Aorta (tissue), 5 donors: ENCODE measurements around the gene CLDND1. TPM values are rescaled to one million over a fixed set of nuclear protein-coding genes. Genes with fewer than 3 reads are reported as not detected.

Experiments
- ATAC-seq: fragments of 200-7000 bp; cut with Tn5 transposase; one replicate; pipeline ENCODE4 v1.9.1; 2022; ENCODE audit warnings: moderate library complexity; ENCODE audit not compliant: low FRiP score
- DNase-seq, 2 donors: peaks; one replicate each; pipeline ENCODE4 v3.0.0-alpha.2; 2020
- H3K27ac ChIP-seq, 2 donors: one replicate each; pipeline ENCODE4 v1.5.1; 2013; ENCODE audit warnings: low read length in 2 of 2, mild to moderate bottlenecking in 2 of 2, moderate library complexity in 2 of 2, control low read depth in 1 of 2, inconsistent platforms in 1 of 2, low read depth in 1 of 2
- H3K27me3 ChIP-seq, 2 donors: one replicate each; pipeline ENCODE4 v1.6.1; 2013; ENCODE audit warnings: control low read depth in 1 of 2, low read length in 1 of 2, mild to moderate bottlenecking in 1 of 2, moderate library complexity in 1 of 2; ENCODE audit not compliant: insufficient read depth in 2 of 2, control insufficient read depth in 1 of 2
- H3K36me3 ChIP-seq, 2 donors: one replicate each; pipeline ENCODE4 v1.6.1; 2013; ENCODE audit warnings: control low read depth in 1 of 2, low read length in 1 of 2, mild to moderate bottlenecking in 1 of 2; ENCODE audit not compliant: insufficient read depth in 2 of 2, control insufficient read depth in 1 of 2
- H3K4me1 ChIP-seq, 2 donors: one replicate each; pipeline ENCODE4 v1.6.1; 2013; ENCODE audit warnings: low read length in 2 of 2, control low read depth in 1 of 2, mild to moderate bottlenecking in 1 of 2, moderate library complexity in 1 of 2; ENCODE audit not compliant: insufficient read depth in 2 of 2, control insufficient read depth in 1 of 2
- H3K4me3 ChIP-seq, 2 donors: one replicate each; pipeline ENCODE4 v1.5.1; 2013; ENCODE audit warnings: low read length in 2 of 2, control low read depth in 1 of 2, mild to moderate bottlenecking in 1 of 2
- H3K9me3 ChIP-seq: one replicate; pipeline ENCODE4 v1.6.1; 2013; ENCODE audit warnings: mild to moderate bottlenecking, low read length; ENCODE audit not compliant: control insufficient read depth
- WGBS, 2 donors: extraction: QIAGEN DNeasy Blood & Tissue Kit; methylation state at CpG; one replicate each; pipeline ENCODE4 v1.1.7; 2013; 5-methylcytosine and 5-hydroxymethylcytosine counted together
- intact Hi-C, 2 donors: fragments of 100-400 bp; cut with DNase I; formaldehyde crosslinking; loops; one replicate each; pipeline versions ENCODE4 v1.14.2 to v1.15.0; 2022
- polyA plus RNA-seq, 2 donors: library from polyadenylated mRNA; stranded (reverse); fragments of 200-250 nt; gene quantifications; one replicate each; pipeline ENCODE4 v1.2.3, GENCODE V29; 2013
- total RNA-seq, 2 donors: library from RNA; stranded (reverse); fragmentation: NEBNext Ultra II Directional; extraction: Animal tissue kit (Norgen Biotek cat#: 25700); gene quantifications; one replicate each; pipeline ENCODE4 v1.2.1, GENCODE V29; 2021
- donor health status: healthy with polysubstance abuse.
- donor health status: Bipolar disorder and iron deficiency.
- donor health status: DM: no; HTN: no; CAD: no.
- donor health status: DM: no; HTN: no; CAD: no.
- donor health status: DM: yes; HTN: yes; CAD: no.

The CLDND1 gene
- total and polyA plus RNA-seq, 4 donors = 106 to 132 (median 113) TPM

GRCh38 chr3:98540346-98540745 is 17.6 kb upstream of the CLDND1 start:
- intact Hi-C loops = no loop called here
- ATAC-seq = no peak
- H3K27ac ChIP-seq = no peak overlapping the region

DNA sequence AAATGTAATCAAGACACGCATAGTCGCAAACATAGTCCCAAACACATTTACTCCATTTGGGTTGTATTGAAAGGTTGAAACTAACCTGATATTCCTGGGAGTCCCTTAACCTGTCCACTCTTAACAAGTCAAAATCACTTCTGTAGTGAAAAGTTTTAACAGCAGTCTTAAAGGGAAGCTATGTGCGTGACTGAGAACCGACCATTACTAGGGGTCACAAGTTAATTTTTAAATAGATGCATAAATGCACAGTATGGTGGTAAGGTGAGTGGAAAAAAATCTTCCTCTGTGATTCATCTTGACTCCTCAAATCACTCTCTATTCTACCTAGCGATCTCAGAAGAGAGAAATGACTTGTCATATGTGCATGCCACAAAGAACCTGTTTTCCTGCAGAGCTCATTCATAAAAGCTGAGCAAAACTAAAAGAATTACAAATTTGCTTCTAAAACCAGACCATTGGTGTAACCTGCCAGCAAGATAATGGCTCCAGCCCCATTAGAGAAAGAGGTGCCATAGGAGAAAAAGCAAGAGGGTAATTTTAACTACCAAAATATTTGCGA is 13.8 kb upstream of the CLDND1 start:
- Histone ChIP-seq H3K27ac (no peak overlapping the region), H3K4me1 (no peaks in the 10 kb centered on the region), H3K36me3 (no peaks in the 10 kb centered on the region), H3K4me3 (no peak overlapping the region), H3K27me3 (no peaks in the 10 kb centered on the region), H3K9me3 (no peaks in the 10 kb centered on the region)
- ATAC-seq (no peak), DNase-seq (no peak)
- intact Hi-C loops = no loop called here
- WGBS, 2 donors = 85 to 87% methylated on average over 6 of the region's 6 CpGs

More at GRCh38 chr3:98540346-98540745, 17.6 kb upstream of the CLDND1 start:
- Histone ChIP-seq H3K36me3 (no peaks in the 10 kb centered on the region), H3K4me3 (no peak overlapping the region), H3K4me1 (no peaks in the 10 kb centered on the region), H3K9me3 (no peaks in the 10 kb centered on the region), H3K27me3 (no peaks in the 10 kb centered on the region)
- WGBS, 2 donors = 80 to 83% methylated on average over 3 of the region's 3 CpGs
- no peak for DNase-seq

- intact Hi-C loops = no loop called here
- Histone ChIP-seq H3K27me3 (no peaks in the 10 kb centered on the region), H3K36me3 (no peaks in the 10 kb centered on the region), H3K27ac (no peak overlapping the region), H3K4me1 (no peaks in the 10 kb centered on the region), H3K4me3 (no peak overlapping the region), H3K9me3 (no peaks in the 10 kb centered on the region)
- WGBS, 2 donors = 87 to 95% methylated on average over 1 of the region's 1 CpG
- no peak for DNase-seq
- no peak for ATAC-seq
These were observed 12.0 kb upstream of the CLDND1 start for GRCh38 chr3:98534734-98535133.

- no peaks in the 10 kb centered on the region for H3K9me3 ChIP-seq
- DNase-seq (no peak), ATAC-seq (no peak)
- intact Hi-C loops = no loop called here
- no peaks in the 10 kb centered on the region for H3K4me1 ChIP-seq
- H3K27ac ChIP-seq = no peak overlapping the region
- no peak overlapping the region for H3K4me3 ChIP-seq
- no peaks in the 10 kb centered on the region for H3K36me3 ChIP-seq
- no peaks in the 10 kb centered on the region for H3K27me3 ChIP-seq
- WGBS, 2 donors = 94% methylated on average over 2 of the region's 2 CpGs
These were observed 11.5 kb upstream of the CLDND1 start for GRCh38 chr3:98534168-98534567.

DNA sequence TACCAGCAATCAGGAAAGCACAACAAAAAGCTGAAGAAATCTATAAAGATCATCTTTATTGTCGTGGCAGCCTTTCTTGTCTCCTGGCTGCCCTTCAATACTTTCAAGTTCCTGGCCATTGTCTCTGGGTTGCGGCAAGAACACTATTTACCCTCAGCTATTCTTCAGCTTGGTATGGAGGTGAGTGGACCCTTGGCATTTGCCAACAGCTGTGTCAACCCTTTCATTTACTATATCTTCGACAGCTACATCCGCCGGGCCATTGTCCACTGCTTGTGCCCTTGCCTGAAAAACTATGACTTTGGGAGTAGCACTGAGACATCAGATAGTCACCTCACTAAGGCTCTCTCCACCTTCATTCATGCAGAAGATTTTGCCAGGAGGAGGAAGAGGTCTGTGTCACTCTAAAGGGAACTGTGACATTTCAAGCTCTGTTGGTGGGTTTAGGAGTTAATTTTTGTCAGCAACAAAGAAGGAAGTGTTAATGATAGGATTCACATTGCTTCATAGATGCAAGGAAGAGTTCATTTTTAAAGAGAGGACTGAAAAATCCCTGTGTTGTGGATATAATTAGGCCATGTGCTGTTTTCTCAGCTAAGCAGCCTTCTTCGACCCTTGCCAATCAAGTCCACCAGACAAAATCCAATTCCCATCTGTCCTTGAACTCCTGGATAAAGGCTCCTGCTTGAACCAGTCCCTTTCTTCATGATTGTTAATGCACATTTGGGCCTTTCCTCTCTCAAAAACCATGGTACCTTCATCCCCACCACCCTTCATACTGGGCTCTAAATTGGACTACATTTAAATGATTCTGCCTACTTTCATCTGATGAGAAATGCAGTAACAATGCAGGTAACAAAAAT is 10.2 kb upstream of the CLDND1 start:
- DNase-seq (no peak), ATAC-seq (no peak)
- no peaks in the 10 kb centered on the region for H3K9me3 ChIP-seq
- no peaks in the 10 kb centered on the region for H3K36me3 ChIP-seq
- H3K27ac ChIP-seq = no peak overlapping the region
- H3K27me3 ChIP-seq = no peaks in the 10 kb centered on the region
- H3K4me3 ChIP-seq = no peak overlapping the region
- H3K4me1 ChIP-seq = no peaks in the 10 kb centered on the region
- intact Hi-C loops = no loop called here
- whole genome bisulfite sequencing, 2 donors = 89 to 90% methylated on average over 6 of the region's 6 CpGs

- H3K4me1 ChIP-seq = no peaks in the 10 kb centered on the region
- H3K27ac ChIP-seq = no peak overlapping the region
- H3K27me3 ChIP-seq = no peaks in the 10 kb centered on the region
- intact Hi-C loops = no loop called here
- DNase-seq (no peak), ATAC-seq (no peak)
- H3K9me3 ChIP-seq = no peaks in the 10 kb centered on the region
- H3K36me3 ChIP-seq = no peaks in the 10 kb centered on the region
- no peak overlapping the region for H3K4me3 ChIP-seq
- 85 to 94% methylated on average over 5 of the region's 5 CpGs for WGBS, 2 donors
These were observed 9.6 kb upstream of the CLDND1 start for GRCh38 chr3:98532275-98532637.

- WGBS, 2 donors = 71 to 75% methylated on average over 7 of the region's 7 CpGs
- Histone ChIP-seq H3K36me3 (no peaks in the 10 kb centered on the region), H3K27ac (no peak within 1 kb of the TSS), H3K4me1 (no peaks in the 10 kb centered on the region), H3K27me3 (no peaks in the 10 kb centered on the region), H3K9me3 (no peaks in the 10 kb centered on the region), H3K4me3 (no peak within 1 kb of the TSS)
- intact Hi-C loops = no loop called here
- DNase-seq (no peak), ATAC-seq (no peak)
These were observed 9.0 kb upstream of the CLDND1 start, which contains the start of gene GPR15 for GRCh38 chr3:98531622-98532274. TSS of gene GPR15 (plus strand) at chr3:98531978. CDS start at chr3:98532034, 56 bp downstream.

DNA sequence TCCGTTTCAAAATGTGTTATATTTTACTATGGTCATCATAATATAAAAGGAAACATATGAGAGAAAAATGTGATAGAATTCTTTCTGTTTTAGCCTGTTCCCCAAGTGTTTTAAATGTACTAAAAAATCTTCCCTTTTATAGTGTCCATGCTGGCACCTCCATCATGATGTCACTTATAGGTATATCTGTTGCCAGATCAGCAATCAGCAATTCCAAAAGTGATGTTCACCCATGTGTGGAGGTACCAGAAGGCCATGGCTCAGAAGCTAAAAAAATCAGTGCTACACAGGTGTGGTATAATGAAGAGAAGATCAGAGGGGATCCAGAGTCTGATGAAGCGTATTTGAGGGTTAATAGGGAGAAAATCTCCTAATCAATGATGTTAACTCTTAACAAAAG is 8.0 kb upstream of the CLDND1 start:
- Histone ChIP-seq H3K27ac (no peak overlapping the region), H3K4me1 (no peaks in the 10 kb centered on the region), H3K4me3 (no peak overlapping the region), H3K36me3 (no peaks in the 10 kb centered on the region), H3K9me3 (no peaks in the 10 kb centered on the region), H3K27me3 (no peaks in the 10 kb centered on the region)
- ATAC-seq = no peak
- no peak for DNase-seq
- intact Hi-C loops = no loop called here
- WGBS, 2 donors = 81 to 89% methylated on average over 2 of the region's 2 CpGs
